Measurements from ENCODE around the gene CHST9. TPM values are rescaled to one million over a fixed set of nuclear protein-coding genes. Genes with fewer than 3 reads are reported as not detected.

Gene CHST9
- total and polyA plus RNA-seq, 2 experiments from 2014 or later = 15.5 to 16.8 TPM

DNA sequence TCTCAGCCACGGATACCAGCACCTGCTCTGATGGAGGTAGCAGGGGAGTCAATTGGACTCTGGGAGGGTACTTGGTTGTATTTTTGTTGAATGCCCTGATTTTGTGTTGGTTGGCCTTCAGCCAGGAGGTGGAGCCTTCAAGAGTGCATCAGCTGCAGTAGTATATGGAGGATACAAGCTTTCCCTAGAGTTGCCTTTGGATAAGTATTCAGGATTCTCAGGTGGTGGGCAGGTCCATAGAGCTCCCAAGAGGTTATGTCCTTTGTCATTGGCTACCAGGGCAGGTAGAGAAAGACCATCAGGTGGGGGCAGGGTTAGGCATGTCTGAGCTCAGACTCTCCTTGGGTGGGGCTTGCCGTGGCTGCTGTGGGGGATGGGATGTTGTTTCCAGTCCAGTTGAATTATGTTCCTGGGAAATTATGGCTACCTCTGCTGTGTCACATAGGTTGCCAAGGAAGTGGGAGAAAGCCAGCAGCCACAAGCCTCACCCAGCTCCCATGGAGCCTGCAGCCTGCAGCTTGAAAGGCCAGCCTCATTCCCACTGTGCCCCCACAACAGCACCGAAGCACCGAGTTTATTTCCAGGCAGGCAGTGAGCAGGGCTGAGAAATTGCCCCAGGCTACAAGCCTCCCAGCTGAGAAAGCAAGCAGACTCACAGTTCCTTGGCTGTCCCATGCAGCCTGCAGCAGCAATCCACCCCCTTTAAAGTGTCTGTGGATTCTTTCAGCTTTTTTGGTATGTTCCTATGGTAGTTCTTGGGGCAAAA lies 38.6 kb upstream of the CHST9 start:
- H3K4me2 ChIP-seq = peak overlapping the region; percentile 40
- no peak overlapping the region for H3K4me3 ChIP-seq
- H3K27me3 ChIP-seq (ENCODE audit: insufficient read depth) = no peaks in the 10 kb centered on the region
- H3K4me1 Mint-ChIP-seq = peaks cover 29% of the 10 kb centered on the region
- H3K4me3 Mint-ChIP-seq = no peak overlapping the region
- peak; percentile 32 for DNase-seq (ENCODE audit: low spot score)
- 0 out of 2 replicates have a peak, but pooled peaks cover 2% of the 10 kb centered on the region for H3F3A ChIP-seq (replicated peaks; ENCODE audit: low read depth)
- H3K27ac Mint-ChIP-seq = peak overlapping the region; percentile 36; the same call in 1 of the 2 replicates
- H3K9me3 Mint-ChIP-seq = peaks cover 9% of the 10 kb centered on the region
- no peak overlapping the region for H3K27ac ChIP-seq (ENCODE audit: low read depth)
- peaks cover 33% of the 10 kb centered on the region for H3K4me1 ChIP-seq (ENCODE audit: insufficient read depth)
- peaks cover 1% of the 10 kb centered on the region for H3K27me3 Mint-ChIP-seq (ENCODE audit: insufficient read depth, low read depth, poor library complexity)
- peak overlapping the region; percentile 93 for H2AFZ ChIP-seq
- peaks cover 7% of the 10 kb centered on the region; the same call in 1 of the 3 replicates for H3K36me3 Mint-ChIP-seq (ENCODE audit: low read depth)
- ATAC-seq = peak; percentile 66
- TF ChIP-seq, protein P1, sequence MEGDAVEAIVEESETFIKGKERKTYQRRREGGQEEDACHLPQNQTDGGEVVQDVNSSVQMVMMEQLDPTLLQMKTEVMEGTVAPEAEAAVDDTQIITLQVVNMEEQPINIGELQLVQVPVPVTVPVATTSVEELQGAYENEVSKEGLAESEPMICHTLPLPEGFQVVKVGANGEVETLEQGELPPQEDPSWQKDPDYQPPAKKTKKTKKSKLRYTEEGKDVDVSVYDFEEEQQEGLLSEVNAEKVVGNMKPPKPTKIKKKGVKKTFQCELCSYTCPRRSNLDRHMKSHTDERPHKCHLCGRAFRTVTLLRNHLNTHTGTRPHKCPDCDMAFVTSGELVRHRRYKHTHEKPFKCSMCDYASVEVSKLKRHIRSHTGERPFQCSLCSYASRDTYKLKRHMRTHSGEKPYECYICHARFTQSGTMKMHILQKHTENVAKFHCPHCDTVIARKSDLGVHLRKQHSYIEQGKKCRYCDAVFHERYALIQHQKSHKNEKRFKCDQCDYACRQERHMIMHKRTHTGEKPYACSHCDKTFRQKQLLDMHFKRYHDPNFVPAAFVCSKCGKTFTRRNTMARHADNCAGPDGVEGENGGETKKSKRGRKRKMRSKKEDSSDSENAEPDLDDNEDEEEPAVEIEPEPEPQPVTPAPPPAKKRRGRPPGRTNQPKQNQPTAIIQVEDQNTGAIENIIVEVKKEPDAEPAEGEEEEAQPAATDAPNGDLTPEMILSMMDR (conservative IDR thresholded peaks at IDR 0.05; ENCODE audit: low read depth in 2 of 2) = peak; percentile 7 to 26; a peak in 2 of 4 replicates
- no peak for TF ChIP-seq POLR2AphosphoS5 (IDR thresholded peaks at IDR 0.05; ENCODE audit: low read depth)
- no peaks in the 10 kb centered on the region for H3K36me3 ChIP-seq (ENCODE audit: insufficient read depth)
- H3K9me2 ChIP-seq (ENCODE audit: insufficient read depth) = peaks cover 17% of the 10 kb centered on the region; the same call in 1 of the 2 replicates
- H4K20me1 ChIP-seq (replicated peaks; ENCODE audit: insufficient read depth) = no peaks in the 10 kb centered on the region
- no peaks in the 10 kb centered on the region for H3K79me2 ChIP-seq (replicated peaks; ENCODE audit: insufficient read depth)

DNA sequence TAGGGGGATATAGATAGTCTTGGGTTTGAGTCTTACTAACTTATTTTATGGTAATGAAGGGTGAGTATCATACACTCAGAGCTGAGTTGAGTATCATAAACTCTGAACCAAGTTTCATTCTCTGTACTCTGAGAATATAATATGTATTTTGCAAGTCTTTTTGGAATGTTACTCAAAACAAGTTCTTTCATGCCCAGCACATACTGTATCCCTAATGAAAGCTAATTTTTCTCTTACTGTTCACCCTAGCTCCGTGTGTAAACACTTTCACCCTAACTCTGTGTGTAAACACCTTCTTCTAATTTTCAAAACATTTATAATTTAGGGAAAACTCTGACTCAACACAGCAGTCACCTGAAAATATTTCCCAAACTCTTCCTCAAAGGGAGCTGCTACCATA lies 29.7 kb upstream of the CHST9 start:
- peaks cover 11% of the 10 kb centered on the region for H3K4me1 Mint-ChIP-seq
- no peak for ATAC-seq
- Histone ChIP-seq H3K9me2 (ENCODE audit: insufficient read depth) (peaks cover 12% of the 10 kb centered on the region), H3K27ac (ENCODE audit: low read depth) (no peak overlapping the region), H2AFZ (no peak overlapping the region), H3K79me2 (replicated peaks; ENCODE audit: insufficient read depth) (no peaks in the 10 kb centered on the region), H4K20me1 (replicated peaks; ENCODE audit: insufficient read depth) (no peaks in the 10 kb centered on the region), H3K27me3 (ENCODE audit: insufficient read depth) (no peaks in the 10 kb centered on the region), H3F3A (replicated peaks; ENCODE audit: low read depth) (no peaks in the 10 kb centered on the region), H3K4me3 (no peak overlapping the region), H3K4me2 (no peak overlapping the region), H3K36me3 (ENCODE audit: insufficient read depth) (no peaks in the 10 kb centered on the region), H3K4me1 (ENCODE audit: insufficient read depth) (peaks cover 16% of the 10 kb centered on the region)
- DNase-seq (ENCODE audit: low spot score) = no peak
- peaks cover 2% of the 10 kb centered on the region for H3K27me3 Mint-ChIP-seq (ENCODE audit: insufficient read depth, low read depth, poor library complexity)
- no peaks in the 10 kb centered on the region; the same call in 2 of the 3 replicates for H3K9me3 Mint-ChIP-seq
- H3K36me3 Mint-ChIP-seq (ENCODE audit: low read depth) = no peaks in the 10 kb centered on the region
- H3K27ac Mint-ChIP-seq = no peak overlapping the region
- TF ChIP-seq EZH2 (IDR thresholded peaks at IDR 0.05; ENCODE audit: low read depth, unreplicated experiment) (no peak), STAT1 (IDR thresholded peaks at IDR 0.05; ENCODE audit: unreplicated experiment) (no peak), ZNF331 (CRISPR knock-in tag; IDR thresholded peaks at IDR 0.05; ENCODE audit: low read depth) (no peak)
- no peak overlapping the region for H3K4me3 Mint-ChIP-seq

DNA sequence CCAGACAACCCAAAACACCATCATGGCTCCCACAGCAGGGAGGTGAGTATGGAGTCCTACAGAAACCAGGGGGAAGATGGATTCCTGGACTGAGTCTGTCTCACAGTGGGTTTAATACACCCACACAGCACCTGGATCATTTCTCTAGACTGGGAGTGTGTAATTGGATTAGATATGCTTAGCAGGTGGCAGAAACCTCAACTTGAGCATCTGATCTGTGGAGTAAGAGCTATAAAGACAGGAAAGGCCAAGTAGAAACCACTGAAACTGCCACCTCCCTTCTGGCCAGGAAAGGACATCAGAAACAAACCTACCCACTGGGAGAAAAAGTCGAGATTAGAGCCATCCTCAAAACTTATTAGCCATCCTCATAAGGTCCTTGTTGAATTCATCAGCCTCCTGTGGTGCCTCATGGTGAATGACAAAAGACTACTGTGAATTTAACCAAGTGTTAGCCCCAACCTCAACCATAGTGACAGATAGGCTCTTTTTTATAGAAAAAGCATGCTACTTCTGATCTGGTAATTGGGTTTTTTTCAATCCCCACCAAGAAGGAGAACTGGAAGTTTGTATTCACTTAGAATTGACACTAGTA lies 28.1 kb upstream of the CHST9 start:
- Histone ChIP-seq H3K36me3 (ENCODE audit: insufficient read depth) (no peaks in the 10 kb centered on the region), H3K79me2 (replicated peaks; ENCODE audit: insufficient read depth) (no peaks in the 10 kb centered on the region), H3K4me3 (no peak overlapping the region), H2AFZ (no peak overlapping the region), H3K4me1 (ENCODE audit: insufficient read depth) (peaks cover 16% of the 10 kb centered on the region), H3K9me2 (ENCODE audit: insufficient read depth) (peaks cover 12% of the 10 kb centered on the region), H3K27ac (ENCODE audit: low read depth) (no peak overlapping the region), H3K27me3 (ENCODE audit: insufficient read depth) (no peaks in the 10 kb centered on the region), H3K4me2 (peak overlapping the region; percentile 34; the same call in 1 of the 2 replicates), H4K20me1 (replicated peaks; ENCODE audit: insufficient read depth) (no peaks in the 10 kb centered on the region), H3F3A (replicated peaks; ENCODE audit: low read depth) (no peaks in the 10 kb centered on the region)
- no peaks in the 10 kb centered on the region for H3K9me3 Mint-ChIP-seq
- DNase-seq (ENCODE audit: low spot score) = peak; percentile 34
- H3K4me1 Mint-ChIP-seq = peaks cover 11% of the 10 kb centered on the region
- ATAC-seq = peak; percentile 52
- H3K4me3 Mint-ChIP-seq = no peak overlapping the region
- H3K27me3 Mint-ChIP-seq (ENCODE audit: insufficient read depth, low read depth, poor library complexity) = peaks cover 2% of the 10 kb centered on the region
- H3K36me3 Mint-ChIP-seq (ENCODE audit: low read depth) = no peaks in the 10 kb centered on the region
- no peak overlapping the region for H3K27ac Mint-ChIP-seq
- TF ChIP-seq NANOG (IDR thresholded peaks at IDR 0.05; ENCODE audit: borderline replicate concordance) (no peak), EZH2 (IDR thresholded peaks at IDR 0.05; ENCODE audit: low read depth, unreplicated experiment) (no peak)
- TF ChIP-seq, protein P2, sequence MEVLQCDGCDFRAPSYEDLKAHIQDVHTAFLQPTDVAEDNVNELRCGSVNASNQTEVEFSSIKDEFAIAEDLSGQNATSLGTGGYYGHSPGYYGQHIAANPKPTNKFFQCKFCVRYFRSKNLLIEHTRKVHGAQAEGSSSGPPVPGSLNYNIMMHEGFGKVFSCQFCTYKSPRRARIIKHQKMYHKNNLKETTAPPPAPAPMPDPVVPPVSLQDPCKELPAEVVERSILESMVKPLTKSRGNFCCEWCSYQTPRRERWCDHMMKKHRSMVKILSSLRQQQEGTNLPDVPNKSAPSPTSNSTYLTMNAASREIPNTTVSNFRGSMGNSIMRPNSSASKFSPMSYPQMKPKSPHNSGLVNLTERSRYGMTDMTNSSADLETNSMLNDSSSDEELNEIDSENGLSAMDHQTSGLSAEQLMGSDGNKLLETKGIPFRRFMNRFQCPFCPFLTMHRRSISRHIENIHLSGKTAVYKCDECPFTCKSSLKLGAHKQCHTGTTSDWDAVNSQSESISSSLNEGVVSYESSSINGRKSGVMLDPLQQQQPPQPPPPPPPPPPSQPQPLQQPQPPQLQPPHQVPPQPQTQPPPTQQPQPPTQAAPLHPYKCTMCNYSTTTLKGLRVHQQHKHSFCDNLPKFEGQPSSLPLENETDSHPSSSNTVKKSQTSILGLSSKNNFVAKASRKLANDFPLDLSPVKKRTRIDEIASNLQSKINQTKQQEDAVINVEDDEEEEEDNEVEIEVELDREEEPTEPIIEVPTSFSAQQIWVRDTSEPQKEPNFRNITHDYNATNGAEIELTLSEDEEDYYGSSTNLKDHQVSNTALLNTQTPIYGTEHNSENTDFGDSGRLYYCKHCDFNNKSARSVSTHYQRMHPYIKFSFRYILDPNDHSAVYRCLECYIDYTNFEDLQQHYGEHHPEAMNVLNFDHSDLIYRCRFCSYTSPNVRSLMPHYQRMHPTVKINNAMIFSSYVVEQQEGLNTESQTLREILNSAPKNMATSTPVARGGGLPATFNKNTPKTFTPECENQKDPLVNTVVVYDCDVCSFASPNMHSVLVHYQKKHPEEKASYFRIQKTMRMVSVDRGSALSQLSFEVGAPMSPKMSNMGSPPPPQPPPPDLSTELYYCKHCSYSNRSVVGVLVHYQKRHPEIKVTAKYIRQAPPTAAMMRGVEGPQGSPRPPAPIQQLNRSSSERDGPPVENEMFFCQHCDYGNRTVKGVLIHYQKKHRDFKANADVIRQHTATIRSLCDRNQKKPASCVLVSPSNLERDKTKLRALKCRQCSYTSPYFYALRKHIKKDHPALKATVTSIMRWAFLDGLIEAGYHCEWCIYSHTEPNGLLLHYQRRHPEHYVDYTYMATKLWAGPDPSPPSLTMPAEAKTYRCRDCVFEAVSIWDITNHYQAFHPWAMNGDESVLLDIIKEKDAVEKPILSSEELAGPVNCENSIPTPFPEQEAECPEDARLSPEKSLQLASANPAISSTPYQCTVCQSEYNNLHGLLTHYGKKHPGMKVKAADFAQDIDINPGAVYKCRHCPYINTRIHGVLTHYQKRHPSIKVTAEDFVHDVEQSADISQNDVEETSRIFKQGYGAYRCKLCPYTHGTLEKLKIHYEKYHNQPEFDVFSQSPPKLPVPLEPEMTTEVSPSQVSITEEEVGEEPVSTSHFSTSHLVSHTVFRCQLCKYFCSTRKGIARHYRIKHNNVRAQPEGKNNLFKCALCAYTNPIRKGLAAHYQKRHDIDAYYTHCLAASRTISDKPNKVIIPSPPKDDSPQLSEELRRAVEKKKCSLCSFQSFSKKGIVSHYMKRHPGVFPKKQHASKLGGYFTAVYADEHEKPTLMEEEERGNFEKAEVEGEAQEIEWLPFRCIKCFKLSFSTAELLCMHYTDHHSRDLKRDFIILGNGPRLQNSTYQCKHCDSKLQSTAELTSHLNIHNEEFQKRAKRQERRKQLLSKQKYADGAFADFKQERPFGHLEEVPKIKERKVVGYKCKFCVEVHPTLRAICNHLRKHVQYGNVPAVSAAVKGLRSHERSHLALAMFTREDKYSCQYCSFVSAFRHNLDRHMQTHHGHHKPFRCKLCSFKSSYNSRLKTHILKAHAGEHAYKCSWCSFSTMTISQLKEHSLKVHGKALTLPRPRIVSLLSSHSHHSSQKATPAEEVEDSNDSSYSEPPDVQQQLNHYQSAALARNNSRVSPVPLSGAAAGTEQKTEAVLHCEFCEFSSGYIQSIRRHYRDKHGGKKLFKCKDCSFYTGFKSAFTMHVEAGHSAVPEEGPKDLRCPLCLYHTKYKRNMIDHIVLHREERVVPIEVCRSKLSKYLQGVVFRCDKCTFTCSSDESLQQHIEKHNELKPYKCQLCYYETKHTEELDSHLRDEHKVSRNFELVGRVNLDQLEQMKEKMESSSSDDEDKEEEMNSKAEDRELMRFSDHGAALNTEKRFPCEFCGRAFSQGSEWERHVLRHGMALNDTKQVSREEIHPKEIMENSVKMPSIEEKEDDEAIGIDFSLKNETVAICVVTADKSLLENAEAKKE (CRISPR knock-in tag; IDR thresholded peaks at IDR 0.05) = no peak
